Measurements from ENCODE around the gene EMILIN2. TPM values are rescaled to one million over a fixed set of nuclear protein-coding genes. Genes with fewer than 3 reads are reported as not detected.

The EMILIN2 gene
- total and polyA plus RNA-seq, 2 of the 8 experiments (the other 6 are each of a cell fraction or from before 2014, with no cell fraction given): 6.0 to 7.5 TPM

- POLR2A ChIA-PET (ENCODE audit: partially characterized antibody): no interaction called here
- Histone ChIP-seq H2BK15ac (ENCODE audit: low read length) (no peak overlapping the region), H3K36me3 (ENCODE audit: control insufficient read depth in 2 of 4, insufficient read depth in 4 of 4, low read length in 3 of 4) (no peaks in the 10 kb centered on the region), H3K23ac (ENCODE audit: insufficient read length) (no peak overlapping the region), H3K56ac (replicated peaks; ENCODE audit: insufficient read length, low read depth, low read length) (no peak overlapping the region), H3K4me3 (ENCODE audit: extremely low read depth in 1 of 4, insufficient read depth in 2 of 4, low read depth in 3 of 4, low read length in 4 of 4) (no peak overlapping the region), H3K9me3 (ENCODE audit: insufficient read depth in 2 of 2, low read depth in 1 of 2, low read length in 1 of 2) (0 out of 4 replicates have a peak, but pooled peaks cover 0 to 2% of the 10 kb centered on the region in 2 experiments), H3K9ac (replicated peaks in 1 of 4; ENCODE audit: extremely low read depth in 1 of 4, low read depth in 3 of 4, low read length in 3 of 4) (no peak overlapping the region), H2BK12ac (ENCODE audit: low read depth, low read length) (no peak overlapping the region), H3K79me2 (ENCODE audit: control insufficient read depth in 1 of 2, insufficient read depth in 2 of 2, low read length in 2 of 2) (no peaks in the 10 kb centered on the region), H2AK5ac (ENCODE audit: low read depth, low read length) (no peak overlapping the region), H3K23me2 (ENCODE audit: low read depth, low read length) (no peaks in the 10 kb centered on the region), H3K79me1 (ENCODE audit: low read depth, low read length) (no peaks in the 10 kb centered on the region), H3K4me2 (ENCODE audit: insufficient read depth in 1 of 2, low read depth in 2 of 2, low read length in 2 of 2) (no peak overlapping the region), H3K4me1 (replicated peaks in 1 of 4; ENCODE audit: control insufficient read depth in 3 of 4, insufficient read depth in 4 of 4, low read length in 3 of 4) (peaks cover 0 to 3% (median under 1%) of the 10 kb centered on the region in 4 experiments; a peak in 2 of 7 replicates), H4K20me1 (replicated peaks in 1 of 2; ENCODE audit: control insufficient read depth in 1 of 2, insufficient read depth in 2 of 2, low read length in 2 of 2) (no peaks in the 10 kb centered on the region), H3K4ac (replicated peaks; ENCODE audit: insufficient read length, low read depth, low read length) (no peak overlapping the region), H2BK120ac (replicated peaks; ENCODE audit: low read depth, low read length) (no peak overlapping the region), H2BK20ac (ENCODE audit: low read length) (no peak overlapping the region), H3K18ac (ENCODE audit: extremely low read depth, low read length) (no peak overlapping the region), H4K5ac (ENCODE audit: insufficient read length, low read depth, low read length) (no peak overlapping the region), H3K14ac (ENCODE audit: insufficient read length) (no peak overlapping the region), H3K27me3 (replicated peaks in 1 of 4; ENCODE audit: control insufficient read depth in 3 of 4, extremely low read depth in 1 of 4, insufficient read depth in 3 of 4, low read length in 3 of 4) (no peaks in the 10 kb centered on the region), H4K8ac (ENCODE audit: extremely low read depth, insufficient read depth, low read length) (no peak overlapping the region), H3K27ac (ENCODE audit: low read depth, low read length) (no peak overlapping the region), H2BK5ac (ENCODE audit: low read depth, low read length) (no peak overlapping the region), H2AFZ (ENCODE audit: low read length) (no peak overlapping the region), H4K91ac (replicated peaks; ENCODE audit: insufficient read length, low read length) (no peak overlapping the region)
- TF ChIP-seq SRF (IDR thresholded peaks at IDR 0.05; ENCODE audit: low read depth, low read length): peak; percentile 89
- no peak for TF ChIP-seq CTBP2 (IDR thresholded peaks at IDR 0.05; ENCODE audit: borderline replicate concordance, insufficient read depth, insufficient read length, low read length)
- FAIRE-seq (no peak), DNase-seq (ENCODE audit: low read depth in 1 of 2, low spot score in 2 of 2) (no peak)
- CTCF ChIA-PET (ENCODE audit: partially characterized antibody): no interaction called here
- WGBS, 2 experiments (ENCODE audit: extremely low coverage in 1 of 2, insufficient coverage in 1 of 2, insufficient read length in 1 of 2, insufficient replicate concordance in 2 of 2, low coverage in 1 of 2, low lambda C conversion rate in 2 of 2, missing lambda C conversion rate in 1 of 2): 73% methylated on average over 3 of the region's 3 CpGs; no CpG with 5 or more reads in 1 of the 2 experiments
Observed at GRCh38 chr18:2889761-2890192, 43.0 kb downstream of the EMILIN2 start.
